HG03060 (cell line): ENCODE measurements around the gene ARHGAP35.
"Not testable (repeated sequence)": the region's sequence is repeated elsewhere in the genome, so short reads cannot be mapped to it uniquely, and the experiment has no call there.

Source experiments
- ATAC-seq: cut with Tn5 transposase; IDR thresholded peaks from one replicate; pipeline ENCODE4 v1.9.1; 2021; ENCODE audit warnings: low read depth, moderate number of reproducible peaks; ENCODE audit not compliant: unreplicated experiment

ARHGAP35 gene

DNA sequence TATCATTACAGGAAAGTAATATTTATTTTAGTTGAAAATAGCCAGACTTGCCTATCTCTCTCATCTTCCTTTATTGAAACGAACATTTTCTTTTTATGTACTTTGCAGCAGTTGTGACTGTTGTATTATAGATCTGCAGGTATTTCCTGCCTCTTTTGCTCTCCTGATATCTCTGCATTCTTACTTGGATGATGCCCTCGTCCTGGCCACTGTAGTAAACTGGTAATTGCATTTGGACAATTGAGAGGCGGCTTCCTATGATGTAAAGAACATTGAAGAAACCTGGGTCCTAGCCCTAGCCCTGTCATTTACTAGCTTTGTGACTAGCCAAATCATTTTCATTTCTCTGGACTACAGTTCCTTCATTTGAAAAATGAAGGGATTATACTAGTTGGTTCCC, 6.4 kb downstream of the ARHGAP35 start:
- no peak for ATAC-seq

DNA sequence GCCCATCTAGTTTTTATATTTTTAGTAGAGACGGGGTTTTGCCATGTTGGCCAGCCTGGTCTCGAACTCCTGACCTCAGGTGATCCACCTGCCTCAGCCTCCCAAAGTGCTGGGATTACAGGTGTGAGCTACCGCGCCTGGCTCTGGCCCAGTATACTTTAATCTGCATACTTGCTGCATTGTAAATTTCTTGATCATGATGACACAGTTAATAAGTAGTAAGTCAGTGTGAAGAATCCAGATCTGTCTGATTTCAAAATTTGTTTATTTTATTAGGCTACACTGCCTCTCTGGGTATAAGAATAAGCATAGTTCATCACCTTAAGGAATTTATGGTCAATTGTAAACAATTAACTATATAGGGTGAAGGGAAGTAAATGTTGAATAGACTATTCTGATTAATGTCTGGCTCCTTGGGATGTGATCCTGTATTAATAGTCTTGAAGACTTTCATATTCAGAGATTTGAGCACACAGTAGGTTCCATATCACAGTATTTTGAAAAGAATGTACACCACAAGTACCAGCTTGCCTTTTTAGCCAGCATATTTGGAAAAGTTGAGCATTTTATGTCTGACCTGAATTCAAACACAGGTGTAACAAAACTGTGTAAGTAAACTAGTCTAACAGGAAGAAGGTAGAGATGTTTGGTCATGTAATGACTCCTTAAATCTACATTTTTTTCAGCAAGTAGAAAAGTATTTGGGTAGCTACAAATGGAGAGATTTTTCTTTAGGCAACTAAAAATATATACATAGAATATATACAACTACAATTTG, 7.4 kb downstream of the ARHGAP35 start:
- ATAC-seq = no peak

DNA sequence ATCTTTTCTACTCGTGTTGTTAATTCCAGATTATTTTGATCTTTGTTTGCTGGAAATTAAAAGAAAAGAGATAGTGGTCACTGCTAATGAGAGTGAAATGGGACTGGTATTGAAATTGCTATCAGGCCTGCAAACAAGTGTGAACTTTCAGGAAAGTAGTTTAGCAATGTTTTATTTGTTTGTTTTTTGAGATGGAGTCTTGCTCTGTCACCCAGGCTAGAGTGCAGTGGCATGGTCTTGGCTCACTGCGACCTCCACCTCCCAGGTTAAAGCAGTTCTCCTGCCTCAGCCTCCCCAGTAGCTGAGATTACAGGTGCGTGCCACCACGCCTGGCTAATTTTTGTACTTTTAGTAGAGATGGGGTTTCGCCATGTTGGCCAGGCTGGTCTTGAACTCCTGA, 10.4 kb downstream of the ARHGAP35 start:
- ATAC-seq = not testable (repeated sequence)

- no peak for ATAC-seq
Observed at GRCh38 chr19:46872967-46873366, 12.2 kb downstream of the ARHGAP35 start.

DNA sequence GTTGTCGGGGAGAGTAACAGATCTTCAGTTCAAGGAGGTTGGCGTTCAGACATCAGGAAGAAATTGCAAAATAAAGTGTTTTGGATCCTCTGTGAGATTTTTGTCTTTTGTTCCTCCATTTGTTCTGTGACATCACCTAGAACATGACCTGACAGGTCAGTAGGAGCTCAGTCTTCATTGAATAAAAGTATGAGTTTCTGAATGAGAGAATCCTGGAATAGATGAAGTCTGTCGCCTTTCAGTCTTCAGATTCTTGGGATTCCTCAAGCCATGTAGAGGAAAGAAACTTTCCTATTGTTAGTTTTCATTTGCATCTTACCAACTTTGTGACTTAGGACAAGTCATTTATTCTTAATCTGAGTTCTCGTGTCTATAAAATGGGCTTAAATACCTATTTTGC, 14.4 kb downstream of the ARHGAP35 start:
- no peak for ATAC-seq

DNA sequence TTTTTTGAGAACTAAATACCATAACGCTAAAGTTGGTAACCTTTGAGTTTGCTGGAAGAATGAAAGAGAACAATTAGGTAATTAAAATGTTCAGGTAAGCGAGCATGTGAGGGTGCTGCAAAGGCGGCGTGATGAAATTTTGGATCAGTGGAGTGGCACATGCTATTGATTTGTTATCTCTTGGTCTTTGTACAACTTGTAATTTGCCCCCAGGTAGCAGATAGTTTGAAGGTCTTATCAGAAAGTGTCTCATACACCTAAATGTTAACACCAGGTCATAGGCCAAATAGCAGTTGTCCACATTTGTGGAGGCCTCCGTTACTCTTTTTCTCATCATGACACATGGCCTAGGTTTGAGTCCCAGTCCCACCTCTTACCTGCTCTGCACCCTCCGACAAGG, 14.9 kb downstream of the ARHGAP35 start:
- no peak for ATAC-seq

DNA sequence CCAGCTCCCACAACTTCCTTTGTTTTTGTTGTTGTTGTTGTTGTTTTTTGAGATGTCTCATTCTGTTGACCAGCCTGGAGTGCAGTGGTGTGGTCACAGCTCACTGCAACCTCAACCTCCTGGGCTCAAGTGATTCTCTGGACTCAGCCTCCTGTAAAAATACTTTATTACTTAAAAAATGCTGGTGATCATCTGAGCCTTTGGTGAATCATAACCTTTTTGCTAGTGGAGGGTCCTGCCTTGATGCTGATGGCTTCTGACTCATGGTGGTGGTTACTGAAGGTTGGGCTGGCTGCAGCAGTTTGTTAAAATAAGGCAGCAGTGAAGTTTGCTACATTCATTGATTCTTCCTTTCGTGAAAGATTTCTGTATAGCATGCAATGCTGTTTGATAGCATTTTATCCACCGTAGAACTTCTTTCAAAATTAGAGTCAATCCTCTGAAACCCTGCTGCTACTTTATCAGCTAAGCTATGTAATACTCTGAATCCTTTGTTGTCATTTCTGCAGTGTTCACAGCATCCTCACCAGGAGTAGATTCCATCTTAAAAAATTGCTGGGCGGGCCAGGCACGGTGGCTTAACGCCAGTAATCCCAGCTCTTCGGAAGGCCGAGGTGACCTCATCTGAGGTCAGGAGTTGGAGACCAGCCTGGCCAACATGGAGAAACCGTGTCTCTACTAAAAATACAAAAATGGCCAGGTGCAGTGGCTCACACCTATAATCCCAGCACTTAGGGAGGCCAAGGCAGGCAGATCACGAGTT, 18.0 kb downstream of the ARHGAP35 start:
- no peak for ATAC-seq

GRCh38 chr19:46880431-46880830, 19.6 kb downstream of the ARHGAP35 start:
- no peak for ATAC-seq

- ATAC-seq = no peak
Observed at GRCh38 chr19:46881092-46881491, 20.3 kb downstream of the ARHGAP35 start.

GRCh38 chr19:46882034-46882433, 21.2 kb downstream of the ARHGAP35 start:
- ATAC-seq = no peak

GRCh38 chr19:46882751-46883150, 22.0 kb downstream of the ARHGAP35 start:
- ATAC-seq = not testable (repeated sequence)

DNA sequence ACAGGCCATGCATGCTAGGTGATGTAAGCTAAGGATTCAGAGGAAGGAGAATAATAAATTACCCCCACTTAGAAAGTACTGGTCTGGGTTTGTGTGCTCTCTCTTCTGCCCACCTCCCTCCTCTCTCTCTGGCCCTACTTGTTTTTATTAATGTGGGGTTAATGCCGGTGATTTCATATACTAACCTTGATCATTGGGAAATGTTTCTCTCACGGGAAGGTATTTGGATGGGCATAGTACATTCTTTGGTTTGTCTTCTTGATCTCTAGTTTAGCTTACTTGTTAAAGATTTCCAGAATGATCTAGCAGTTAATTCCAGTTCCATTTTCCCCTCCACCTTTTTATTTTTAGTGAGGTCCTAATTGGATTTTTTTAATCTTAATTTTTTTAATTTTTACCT, 24.6 kb downstream of the ARHGAP35 start:
- no peak for ATAC-seq

- no peak for ATAC-seq
Observed at GRCh38 chr19:46886546-46887239, 25.9 kb downstream of the ARHGAP35 start.

- no peak for ATAC-seq
Observed at GRCh38 chr19:46887240-46887782, 26.5 kb downstream of the ARHGAP35 start.

DNA sequence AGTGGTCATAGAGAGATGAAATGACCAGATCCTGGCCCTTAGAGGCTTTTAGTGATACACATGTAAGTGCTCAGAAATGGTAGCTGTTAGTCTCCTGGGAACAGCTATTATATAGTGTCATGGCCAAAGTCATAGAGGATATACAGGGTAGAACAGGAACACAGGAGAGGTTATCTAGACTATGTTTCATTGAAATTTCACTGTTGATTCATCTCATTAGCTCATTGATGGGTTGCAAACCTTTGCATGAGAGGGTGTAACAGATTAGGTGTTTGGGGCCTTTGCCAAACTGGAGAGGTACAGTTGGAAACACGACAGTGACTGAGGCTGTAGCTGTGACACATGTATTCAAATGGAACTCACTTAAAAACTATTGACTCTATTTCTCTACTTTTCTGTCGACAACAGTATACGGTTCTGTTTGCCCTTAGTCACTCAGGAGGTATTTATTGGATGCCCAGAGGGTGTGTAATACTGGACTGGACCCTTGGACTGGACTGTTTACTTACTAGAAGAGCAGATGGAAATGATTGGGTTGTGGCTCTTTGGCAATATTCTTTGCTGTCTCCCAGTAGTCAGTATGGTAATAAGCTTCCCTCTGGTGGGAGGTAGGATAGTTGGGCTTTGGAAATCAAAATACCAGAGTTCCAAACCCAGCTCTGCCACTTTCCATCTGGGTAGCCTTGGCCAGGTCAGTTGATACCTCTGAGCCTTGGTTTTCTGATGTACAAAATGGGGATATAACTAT, 29.8 kb downstream of the ARHGAP35 start:
- no peak for ATAC-seq

DNA sequence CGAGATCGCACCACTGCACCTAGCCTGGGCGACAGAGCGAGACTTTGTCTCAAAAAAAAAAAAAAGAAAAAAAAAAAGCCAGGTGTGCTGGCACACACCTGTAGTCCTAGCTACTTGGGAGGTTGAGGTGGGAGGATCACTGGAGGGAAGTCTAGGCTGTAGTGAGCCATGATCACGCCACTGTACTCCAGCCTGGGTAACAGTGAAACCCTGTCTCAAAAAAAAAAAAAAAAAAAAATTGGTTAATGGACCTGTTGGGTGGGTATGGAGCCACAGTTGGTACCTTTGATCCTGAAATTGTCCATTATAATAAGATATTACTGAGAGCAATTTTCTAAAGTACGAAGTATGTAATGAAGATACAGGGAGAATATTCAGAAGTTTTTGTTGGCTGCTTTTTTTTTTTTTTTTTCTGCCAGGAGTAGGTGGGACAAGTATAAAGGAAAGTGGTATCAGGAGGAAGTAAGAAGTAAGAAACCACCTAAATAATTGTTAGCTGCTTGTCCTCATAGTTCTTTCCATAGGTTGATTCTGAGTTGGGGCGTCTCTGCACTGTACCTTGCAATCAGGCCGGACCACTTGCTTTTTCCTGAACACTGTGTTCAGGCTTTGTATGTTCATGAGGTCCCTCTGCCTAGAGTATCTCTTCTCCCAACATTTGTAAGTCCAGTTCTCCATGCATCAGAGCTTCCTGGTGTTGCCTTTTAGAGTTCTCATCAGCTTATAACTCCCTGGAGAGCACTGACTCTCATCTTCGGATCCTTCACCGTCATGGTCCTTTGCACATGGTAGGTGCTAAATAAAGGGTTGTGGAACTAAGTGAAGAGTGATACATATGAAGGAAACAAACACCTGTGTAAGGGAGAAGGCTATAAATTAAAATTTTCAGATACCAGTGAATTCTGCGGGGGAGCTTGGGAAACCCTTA, 31.7 kb downstream of the ARHGAP35 start:
- no peak for ATAC-seq

DNA sequence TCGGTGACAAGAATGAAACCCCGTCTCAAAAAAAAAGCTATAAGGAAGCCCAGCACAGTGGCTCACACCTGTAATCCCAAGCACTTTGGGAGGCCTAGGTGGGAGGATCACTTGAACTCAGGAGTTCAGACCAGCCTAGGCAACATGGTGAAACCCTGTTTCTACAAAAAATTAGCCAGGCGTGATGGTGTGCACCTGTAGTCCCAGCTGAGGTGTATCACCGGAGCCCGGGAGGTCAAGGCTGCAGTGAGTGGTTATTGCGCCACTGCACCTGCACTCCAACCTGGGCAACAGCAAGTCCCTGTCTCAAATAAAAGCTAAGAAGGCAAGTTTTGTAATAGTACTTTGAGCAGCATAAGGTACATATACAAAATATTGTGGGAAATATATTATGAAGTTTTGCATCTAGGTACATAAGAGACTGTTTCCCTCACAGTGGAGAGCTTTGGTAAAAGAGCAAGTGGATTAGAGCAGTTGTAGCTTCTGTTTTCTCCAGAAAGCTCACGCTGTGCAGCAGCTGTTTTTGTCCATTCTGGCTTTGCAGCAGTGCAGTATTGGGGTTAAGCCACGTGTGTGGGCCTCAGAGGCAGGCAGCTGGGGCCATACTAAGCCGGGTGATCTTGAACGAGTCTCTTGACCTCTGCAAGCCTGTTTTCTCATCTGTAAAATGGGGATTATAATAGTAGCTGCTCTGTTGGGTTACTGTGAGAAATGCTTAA, 35.4 kb downstream of the ARHGAP35 start:
- no peak for ATAC-seq

GRCh38 chr19:46898731-46899130, 37.9 kb downstream of the ARHGAP35 start:
- ATAC-seq = no peak

- ATAC-seq = no peak
Observed at GRCh38 chr19:46900341-46900740, 39.5 kb downstream of the ARHGAP35 start.
